HUES6 (cell line): ENCODE measurements around the gene CHADL.

Experiments used
- H3K27ac ChIP-seq: 2 replicates; pipeline ENCODE4 v1.7.0; 2013; ENCODE audit warnings: low read depth, mild to moderate bottlenecking, low read length, inconsistent platforms
- H3K27me3 ChIP-seq: 2 replicates; pipeline ENCODE4 v1.6.1; 2013; ENCODE audit warnings: low read length; ENCODE audit not compliant: control insufficient read depth, insufficient read depth
- H3K36me3 ChIP-seq: 2 replicates; pipeline ENCODE4 v1.6.1; 2013; ENCODE audit warnings: low read length; ENCODE audit not compliant: control insufficient read depth, insufficient read depth
- H3K4me1 ChIP-seq: 2 replicates; pipeline ENCODE4 v1.6.1; 2013; ENCODE audit warnings: low read length; ENCODE audit not compliant: control insufficient read depth, insufficient read depth
- H3K4me3 ChIP-seq: 2 replicates; pipeline ENCODE4 v1.5.1; 2013; ENCODE audit warnings: low read depth, low read length
- H3K9ac ChIP-seq: one replicate; pipeline ENCODE4 v1.6.1; 2013; ENCODE audit warnings: mild to moderate bottlenecking, low read length
- H3K9me3 ChIP-seq: 2 replicates; pipeline ENCODE4 v1.6.1; 2013; ENCODE audit warnings: low read depth, low read length; ENCODE audit not compliant: control insufficient read depth, insufficient read depth

The CHADL gene

GRCh38 chr22:41204066-41204465 is 36.7 kb downstream of the CHADL start:
- H3K4me3 ChIP-seq = no peak overlapping the region
- peaks cover 22% of the 10 kb centered on the region for H3K27me3 ChIP-seq
- no peaks in the 10 kb centered on the region for H3K4me1 ChIP-seq
- no peak overlapping the region for H3K9ac ChIP-seq
- H3K36me3 ChIP-seq = peaks cover 2% of the 10 kb centered on the region; the same call in 1 of the 2 replicates
- H3K27ac ChIP-seq = no peak overlapping the region
- no peaks in the 10 kb centered on the region for H3K9me3 ChIP-seq

GRCh38 chr22:41203118-41203517 is 37.6 kb downstream of the CHADL start:
- H3K27me3 ChIP-seq = peaks cover 32% of the 10 kb centered on the region
- no peak overlapping the region for H3K9ac ChIP-seq
- H3K4me1 ChIP-seq = no peaks in the 10 kb centered on the region

GRCh38 chr22:41201141-41201540 is 39.6 kb downstream of the CHADL start:
- no peak overlapping the region for H3K4me3 ChIP-seq
- H3K27me3 ChIP-seq = peaks cover 48% of the 10 kb centered on the region
- peaks cover 6% of the 10 kb centered on the region; the same call in 1 of the 2 replicates for H3K4me1 ChIP-seq
- H3K27ac ChIP-seq = no peak overlapping the region
- H3K36me3 ChIP-seq = no peaks in the 10 kb centered on the region
- H3K9me3 ChIP-seq = no peaks in the 10 kb centered on the region
- H3K9ac ChIP-seq = no peak overlapping the region

More at GRCh38 chr22:41203118-41203517, 37.6 kb downstream of the CHADL start:
- no peak overlapping the region for H3K27ac ChIP-seq
- H3K36me3 ChIP-seq = no peaks in the 10 kb centered on the region
- H3K4me3 ChIP-seq = no peak overlapping the region
- H3K9me3 ChIP-seq = no peaks in the 10 kb centered on the region

GRCh38 chr22:41198027-41198580 is 42.6 kb downstream of the CHADL start:
- Histone ChIP-seq H3K9me3 (no peaks in the 10 kb centered on the region), H3K27me3 (peaks cover 46% of the 10 kb centered on the region), H3K27ac (no peak overlapping the region), H3K4me3 (peak overlapping the region; percentile 94), H3K9ac (no peak overlapping the region), H3K36me3 (no peaks in the 10 kb centered on the region), H3K4me1 (peaks cover 6% of the 10 kb centered on the region; the same call in 1 of the 2 replicates)

GRCh38 chr22:41197038-41197972 is 43.4 kb downstream of the CHADL start:
- Histone ChIP-seq H3K36me3 (no peaks in the 10 kb centered on the region), H3K27ac (no peak overlapping the region)

GRCh38 chr22:41193829-41194228 is 46.9 kb downstream of the CHADL start:
- H3K9me3 ChIP-seq = no peaks in the 10 kb centered on the region
- H3K27ac ChIP-seq = no peak overlapping the region
- H3K9ac ChIP-seq = no peak overlapping the region
- H3K4me3 ChIP-seq = no peak overlapping the region
- H3K36me3 ChIP-seq = no peaks in the 10 kb centered on the region
- H3K27me3 ChIP-seq = peaks cover 27% of the 10 kb centered on the region
- H3K4me1 ChIP-seq = peaks cover 6% of the 10 kb centered on the region; the same call in 1 of the 2 replicates

More at GRCh38 chr22:41197038-41197972, 43.4 kb downstream of the CHADL start:
- Histone ChIP-seq H3K9me3 (no peaks in the 10 kb centered on the region), H3K4me1 (peaks cover 6% of the 10 kb centered on the region; the same call in 1 of the 2 replicates), H3K27me3 (peaks cover 46% of the 10 kb centered on the region), H3K9ac (peak overlapping the region; percentile 17), H3K4me3 (peak overlapping the region; percentile 94)

- peaks cover 5% of the 10 kb centered on the region for H3K27me3 ChIP-seq
- H3K27ac ChIP-seq = no peak overlapping the region
- H3K4me1 ChIP-seq = no peaks in the 10 kb centered on the region
- no peaks in the 10 kb centered on the region for H3K36me3 ChIP-seq
- H3K4me3 ChIP-seq = no peak overlapping the region
- no peak overlapping the region for H3K9ac ChIP-seq
- no peaks in the 10 kb centered on the region for H3K9me3 ChIP-seq
Measured at GRCh38 chr22:41191467-41191866, 49.3 kb downstream of the CHADL start.

- peaks cover 10% of the 10 kb centered on the region for H3K36me3 ChIP-seq
- H3K9me3 ChIP-seq = no peaks in the 10 kb centered on the region
- H3K27ac ChIP-seq = peak overlapping the region; percentile 98
- peaks cover 17% of the 10 kb centered on the region for H3K4me1 ChIP-seq
- H3K4me3 ChIP-seq = no peak overlapping the region; the same call in 1 of the 2 replicates
- H3K9ac ChIP-seq = peak overlapping the region; percentile 74
- no peaks in the 10 kb centered on the region for H3K27me3 ChIP-seq
Measured at GRCh38 chr22:41184679-41185078, 56.1 kb downstream of the CHADL start.

- Histone ChIP-seq H3K9ac (no peak overlapping the region), H3K27me3 (no peaks in the 10 kb centered on the region), H3K9me3 (no peaks in the 10 kb centered on the region), H3K4me3 (no peak overlapping the region), H3K36me3 (peaks cover 38% of the 10 kb centered on the region), H3K27ac (no peak overlapping the region), H3K4me1 (peaks cover 17% of the 10 kb centered on the region)
Measured at GRCh38 chr22:41181349-41182241, 59.1 kb downstream of the CHADL start.

- no peak overlapping the region for H3K9ac ChIP-seq
- H3K4me3 ChIP-seq = no peak overlapping the region
- H3K36me3 ChIP-seq = peaks cover 44% of the 10 kb centered on the region
- H3K4me1 ChIP-seq = peaks cover 17% of the 10 kb centered on the region
- H3K9me3 ChIP-seq = no peaks in the 10 kb centered on the region
- no peak overlapping the region for H3K27ac ChIP-seq
- no peaks in the 10 kb centered on the region for H3K27me3 ChIP-seq
Measured at GRCh38 chr22:41180926-41181325, 59.8 kb downstream of the CHADL start.
